ENCODE measurements around the gene SIM1.

The SIM1 gene

DNA sequence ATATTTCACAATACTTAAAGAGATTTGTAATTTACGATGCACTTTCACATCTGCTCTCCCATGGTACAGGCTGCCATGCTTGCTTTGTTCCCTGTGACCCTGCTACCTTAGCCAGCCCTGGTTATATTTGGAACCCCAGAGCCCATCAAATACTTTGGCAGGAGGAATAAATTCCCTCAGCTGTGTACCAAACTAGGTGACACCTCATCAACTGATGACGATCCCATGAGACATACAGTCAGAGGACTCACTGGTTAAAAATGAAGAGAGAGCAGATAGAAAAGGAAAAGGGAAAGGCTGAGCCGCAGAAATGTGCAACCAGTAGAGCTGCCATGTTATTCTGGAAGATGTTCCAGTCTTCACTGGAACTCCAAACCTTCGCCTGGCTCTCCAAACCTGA is 120.0 kb downstream of the SIM1 start:
- TF ChIP-seq TCF12 (IDR thresholded peaks at IDR 0.05; ENCODE audit: low read depth) (no peak), FOXM1 (IDR thresholded peaks at IDR 0.05; ENCODE audit: borderline replicate concordance, low read depth) (no peak), RAD21 (IDR thresholded peaks at IDR 0.05; ENCODE audit: low read depth) (no peak), TEAD4 (IDR thresholded peaks at IDR 0.05) (no peak), YY1 (IDR thresholded peaks at IDR 0.05; ENCODE audit: low read depth) (no peak), ZBTB7A (IDR thresholded peaks at IDR 0.05; ENCODE audit: low read depth) (no peak), TAF1 (IDR thresholded peaks at IDR 0.05; ENCODE audit: low read depth) (no peak), CREB1 (IDR thresholded peaks at IDR 0.05; ENCODE audit: low read depth) (no peak), NFIC (IDR thresholded peaks at IDR 0.05) (no peak)
- TF ChIP-seq, protein P1, sequence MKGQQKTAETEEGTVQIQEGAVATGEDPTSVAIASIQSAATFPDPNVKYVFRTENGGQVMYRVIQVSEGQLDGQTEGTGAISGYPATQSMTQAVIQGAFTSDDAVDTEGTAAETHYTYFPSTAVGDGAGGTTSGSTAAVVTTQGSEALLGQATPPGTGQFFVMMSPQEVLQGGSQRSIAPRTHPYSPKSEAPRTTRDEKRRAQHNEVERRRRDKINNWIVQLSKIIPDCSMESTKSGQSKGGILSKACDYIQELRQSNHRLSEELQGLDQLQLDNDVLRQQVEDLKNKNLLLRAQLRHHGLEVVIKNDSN (IDR thresholded peaks at IDR 0.05), result no peak
- TF ChIP-seq, protein P2, sequence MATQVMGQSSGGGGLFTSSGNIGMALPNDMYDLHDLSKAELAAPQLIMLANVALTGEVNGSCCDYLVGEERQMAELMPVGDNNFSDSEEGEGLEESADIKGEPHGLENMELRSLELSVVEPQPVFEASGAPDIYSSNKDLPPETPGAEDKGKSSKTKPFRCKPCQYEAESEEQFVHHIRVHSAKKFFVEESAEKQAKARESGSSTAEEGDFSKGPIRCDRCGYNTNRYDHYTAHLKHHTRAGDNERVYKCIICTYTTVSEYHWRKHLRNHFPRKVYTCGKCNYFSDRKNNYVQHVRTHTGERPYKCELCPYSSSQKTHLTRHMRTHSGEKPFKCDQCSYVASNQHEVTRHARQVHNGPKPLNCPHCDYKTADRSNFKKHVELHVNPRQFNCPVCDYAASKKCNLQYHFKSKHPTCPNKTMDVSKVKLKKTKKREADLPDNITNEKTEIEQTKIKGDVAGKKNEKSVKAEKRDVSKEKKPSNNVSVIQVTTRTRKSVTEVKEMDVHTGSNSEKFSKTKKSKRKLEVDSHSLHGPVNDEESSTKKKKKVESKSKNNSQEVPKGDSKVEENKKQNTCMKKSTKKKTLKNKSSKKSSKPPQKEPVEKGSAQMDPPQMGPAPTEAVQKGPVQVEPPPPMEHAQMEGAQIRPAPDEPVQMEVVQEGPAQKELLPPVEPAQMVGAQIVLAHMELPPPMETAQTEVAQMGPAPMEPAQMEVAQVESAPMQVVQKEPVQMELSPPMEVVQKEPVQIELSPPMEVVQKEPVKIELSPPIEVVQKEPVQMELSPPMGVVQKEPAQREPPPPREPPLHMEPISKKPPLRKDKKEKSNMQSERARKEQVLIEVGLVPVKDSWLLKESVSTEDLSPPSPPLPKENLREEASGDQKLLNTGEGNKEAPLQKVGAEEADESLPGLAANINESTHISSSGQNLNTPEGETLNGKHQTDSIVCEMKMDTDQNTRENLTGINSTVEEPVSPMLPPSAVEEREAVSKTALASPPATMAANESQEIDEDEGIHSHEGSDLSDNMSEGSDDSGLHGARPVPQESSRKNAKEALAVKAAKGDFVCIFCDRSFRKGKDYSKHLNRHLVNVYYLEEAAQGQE (IDR thresholded peaks at IDR 0.05; ENCODE audit: low read depth), result no peak

DNA sequence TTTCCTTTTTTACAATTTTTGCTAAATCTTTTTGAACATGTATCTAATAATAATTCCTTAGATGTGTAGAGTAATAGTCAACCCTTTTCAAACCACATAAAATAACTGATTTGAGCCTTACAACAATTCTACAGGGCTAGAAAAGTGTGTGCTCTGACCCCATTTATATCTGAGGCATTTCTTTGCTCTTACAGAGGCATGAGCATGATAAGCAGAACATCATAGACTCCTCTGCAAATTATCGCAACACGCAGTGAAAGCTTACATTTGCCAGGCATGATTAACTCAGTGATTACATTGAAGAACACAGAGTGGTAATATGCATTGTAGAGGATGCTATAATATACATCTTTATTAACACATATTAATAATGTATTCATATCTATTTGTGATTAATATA is 120.4 kb downstream of the SIM1 start:
- TF ChIP-seq CREB1 (IDR thresholded peaks at IDR 0.05; ENCODE audit: low read depth), result no peak
- TF ChIP-seq, protein P3, sequence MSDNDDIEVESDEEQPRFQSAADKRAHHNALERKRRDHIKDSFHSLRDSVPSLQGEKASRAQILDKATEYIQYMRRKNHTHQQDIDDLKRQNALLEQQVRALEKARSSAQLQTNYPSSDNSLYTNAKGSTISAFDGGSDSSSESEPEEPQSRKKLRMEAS (IDR thresholded peaks at IDR 0.05), result no peak
- TF ChIP-seq CEBPB (IDR thresholded peaks at IDR 0.05), result no peak
- TF ChIP-seq EGR1 (IDR thresholded peaks at IDR 0.05), result no peak
- no peak for TF ChIP-seq EP300 (IDR thresholded peaks at IDR 0.05; ENCODE audit: borderline replicate concordance)
- TF ChIP-seq, protein P1 (IDR thresholded peaks at IDR 0.05), result no peak
- TF ChIP-seq RAD21 (IDR thresholded peaks at IDR 0.05; ENCODE audit: low read depth), result no peak
- TF ChIP-seq ZBTB7A (IDR thresholded peaks at IDR 0.05; ENCODE audit: low read depth), result no peak
- TF ChIP-seq TEAD4 (IDR thresholded peaks at IDR 0.05), result no peak
- TF ChIP-seq, protein P2 (IDR thresholded peaks at IDR 0.05; ENCODE audit: low read depth), result no peak
- TF ChIP-seq TAF1 (IDR thresholded peaks at IDR 0.05; ENCODE audit: low read depth), result no peak
- no peak for TF ChIP-seq NFIC (IDR thresholded peaks at IDR 0.05)
- TF ChIP-seq YY1 (IDR thresholded peaks at IDR 0.05; ENCODE audit: low read depth), result no peak
- no peak for TF ChIP-seq TCF12 (IDR thresholded peaks at IDR 0.05; ENCODE audit: low read depth)
- no peak for TF ChIP-seq FOXM1 (IDR thresholded peaks at IDR 0.05; ENCODE audit: borderline replicate concordance, low read depth)

DNA sequence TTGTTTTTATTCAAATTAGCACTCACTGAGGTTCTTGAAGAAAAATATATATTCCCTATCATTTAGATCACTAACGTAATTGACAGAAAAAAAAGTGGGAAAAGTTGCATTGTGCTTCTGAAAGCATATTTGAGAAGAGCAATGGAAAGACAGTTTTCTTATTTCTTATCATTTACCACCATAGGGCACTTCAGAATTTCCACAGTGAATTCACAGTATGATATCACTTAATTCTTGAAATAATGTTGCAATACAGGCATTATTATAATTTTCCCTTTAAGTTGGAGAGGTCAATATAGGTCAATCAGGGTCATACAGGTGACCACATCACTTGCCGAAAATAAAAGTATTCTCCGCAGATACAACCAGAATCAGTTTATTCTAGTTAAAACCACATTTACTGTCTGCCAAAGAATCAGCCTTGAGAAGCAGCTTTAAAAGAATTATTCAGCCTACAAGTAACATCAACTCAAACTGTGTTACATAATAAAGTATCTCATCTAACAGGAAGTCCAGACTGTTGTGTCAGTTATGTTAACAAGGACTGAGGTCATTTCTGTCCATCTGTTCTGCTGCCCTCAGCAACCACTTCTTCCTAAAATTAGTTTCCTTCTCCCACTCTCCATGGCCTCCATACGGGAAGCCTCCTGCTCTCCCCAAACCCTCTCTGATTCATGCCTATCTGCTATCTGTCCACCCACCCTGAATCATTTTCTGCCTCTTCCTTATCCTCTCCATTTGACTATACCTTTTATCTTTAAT is 121.2 kb downstream of the SIM1 start:
- TF ChIP-seq, protein P3 (IDR thresholded peaks at IDR 0.05), result no peak
- TF ChIP-seq FOXM1 (IDR thresholded peaks at IDR 0.05; ENCODE audit: borderline replicate concordance, low read depth), result no peak
- no peak for TF ChIP-seq EGR1 (IDR thresholded peaks at IDR 0.05)
- no peak for TF ChIP-seq ZBTB7A (IDR thresholded peaks at IDR 0.05; ENCODE audit: low read depth)
- no peak for TF ChIP-seq TEAD4 (IDR thresholded peaks at IDR 0.05)
- TF ChIP-seq, protein P2 (IDR thresholded peaks at IDR 0.05; ENCODE audit: low read depth), result no peak
- TF ChIP-seq TCF12 (IDR thresholded peaks at IDR 0.05; ENCODE audit: low read depth), result no peak
- TF ChIP-seq, protein P1 (IDR thresholded peaks at IDR 0.05), result no peak
- no peak for TF ChIP-seq CREB1 (IDR thresholded peaks at IDR 0.05; ENCODE audit: low read depth)
- no peak for TF ChIP-seq NFIC (IDR thresholded peaks at IDR 0.05)
- no peak for TF ChIP-seq YY1 (IDR thresholded peaks at IDR 0.05; ENCODE audit: low read depth)
- no peak for TF ChIP-seq CEBPB (IDR thresholded peaks at IDR 0.05)
- TF ChIP-seq EP300 (IDR thresholded peaks at IDR 0.05; ENCODE audit: borderline replicate concordance), result no peak
- TF ChIP-seq RAD21 (IDR thresholded peaks at IDR 0.05; ENCODE audit: low read depth), result no peak
- TF ChIP-seq TAF1 (IDR thresholded peaks at IDR 0.05; ENCODE audit: low read depth), result no peak
